GM12878 (cell line): ENCODE data around the gene BCO1. TPM values are rescaled to one million over a fixed set of nuclear protein-coding genes. Genes with fewer than 3 reads are reported as not detected.

Experiments
- ATAC-seq: fragments of 200-7000 bp; cut with Tn5 transposase; 3 replicates; pipeline ENCODE4 v1.9.1; 2020; ENCODE audit warnings: mild to moderate bottlenecking, moderate library complexity
- BruUV-seq: library from RNA; stranded (reverse); fragments of 400-500 nt; replicated peaks from 2 replicates; lab custom pipeline; 2021; lab: Mats Ljungman, UMichigan
- CTCF ChIA-PET: fragments of 300-600 bp; sonication (Branson Sonifier 250); formaldehyde crosslinking; extraction: SDS; loops from one replicate; lab custom pipeline; 2021; ENCODE audit warnings: inconsistent platforms; lab: Yijun Ruan, JAX
- POLR2A ChIA-PET: fragments of 350-600 bp; formaldehyde crosslinking; extraction: SDS; loops from one replicate; lab custom pipeline; 2021; ENCODE audit warnings: inconsistent platforms; lab: Charles Lee
- RAD21 ChIA-PET: fragments of 300-600 bp; sonication (Branson Sonifier 250); formaldehyde crosslinking; loops from one replicate; lab custom pipeline; 2023; ENCODE audit warnings: antibody characterized with exemption; ENCODE audit not compliant: unreplicated experiment; lab: Charles Lee
- SMC1A ChIA-PET: fragments of 300-600 bp; sonication (Branson Sonifier 250); formaldehyde crosslinking; loops from one replicate; lab custom pipeline; 2023; ENCODE audit not compliant: unreplicated experiment, uncharacterized antibody; lab: Charles Lee
- DNase-seq: peaks from one replicate; pipeline ENCODE4 v3.0.0-alpha.2; 2011; ENCODE audit warnings: low read depth, low spot score
- FAIRE-seq: peaks from 3 replicates; lab custom pipeline; 2011; peaks lifted over from hg19 to GRCh38; lab: Jason Lieb, UNC
- H2AFZ ChIP-seq: 2 replicates; pipeline ENCODE4 v1.6.0; 2011; ENCODE audit warnings: low read depth, low read length, control low read depth; ENCODE audit not compliant: control insufficient read depth
- H3K27ac ChIP-seq: 2 replicates; pipeline ENCODE4 v1.5.1; 2011; ENCODE audit warnings: control low read depth; ENCODE audit not compliant: control insufficient read depth, insufficient read depth
- H3K27me3 ChIP-seq, 2 experiments: replicated peaks in 1 of 2; 2 replicates each; pipeline versions ENCODE4 v1.6.0 to v1.6.1; 2011; ENCODE audit warnings: low read length in 1 of 2; ENCODE audit not compliant: control insufficient read depth in 2 of 2, insufficient read depth in 2 of 2
- H3K36me3 ChIP-seq, 2 experiments: 2 replicates each; pipeline ENCODE4 v1.5.1; 2011; ENCODE audit warnings: low read length in 1 of 2; ENCODE audit not compliant: control insufficient read depth in 2 of 2, insufficient read depth in 2 of 2
- H3K4me1 ChIP-seq: 2 replicates; pipeline ENCODE4 v1.6.1; 2011; ENCODE audit warnings: mild to moderate bottlenecking, low read length, moderate library complexity, mixed read lengths; ENCODE audit not compliant: control insufficient read depth, insufficient read depth
- H3K4me2 ChIP-seq: 2 replicates; pipeline ENCODE4 v1.6.0; 2011; ENCODE audit warnings: control low read depth; ENCODE audit not compliant: control insufficient read depth, insufficient read depth
- H3K4me3 ChIP-seq: fragments of 200-600 bp; sonication (generic); 2 replicates; pipeline ENCODE4 v1.5.1; 2016
- H3K79me2 ChIP-seq: 2 replicates; pipeline ENCODE4 v1.6.0; 2011; ENCODE audit warnings: low read length; ENCODE audit not compliant: control insufficient read depth, insufficient read depth
- H3K9ac ChIP-seq: 2 replicates; pipeline ENCODE4 v1.8.0; 2011; ENCODE audit warnings: low read length, control low read depth, mixed read lengths; ENCODE audit not compliant: control insufficient read depth, insufficient read depth
- H3K9me3 ChIP-seq: replicated peaks from 3 replicates; pipeline ENCODE4 v1.5.1; 2011; ENCODE audit warnings: mild to moderate bottlenecking, low read length; ENCODE audit not compliant: control insufficient read depth, insufficient read depth
- H4K20me1 ChIP-seq: 2 replicates; pipeline ENCODE4 v1.6.0; 2011; ENCODE audit not compliant: control insufficient read depth, insufficient read depth
- BRCA1 ChIP-seq: IDR thresholded peaks from 2 replicates; pipeline ENCODE4 v1.6.1; 2011; ENCODE audit warnings: low read depth, low read length, improper control_type of control experiment
- CHD1 ChIP-seq: IDR thresholded peaks from 2 replicates; pipeline ENCODE4 v1.6.1; 2012; ENCODE audit warnings: low read depth, low read length, improper control_type of control experiment
- MYB ChIP-seq: fragments of 150-350 bp; IDR thresholded peaks from 2 replicates; pipeline ENCODE4 v1.6.1; 2014; ENCODE audit warnings: mild to moderate bottlenecking, low read depth, low read length, borderline replicate concordance
- STAT1 ChIP-seq: fragments of 450-650 bp; conservative IDR thresholded peaks from 2 replicates; pipeline ENCODE4 v1.6.1; 2014; ENCODE audit warnings: antibody characterized with exemption, mild to moderate bottlenecking
- TCF3 ChIP-seq: IDR thresholded peaks from 2 replicates; pipeline ENCODE4 v1.6.1; 2012; ENCODE audit warnings: low read depth, mild to moderate bottlenecking, low read length, borderline replicate concordance; ENCODE audit not compliant: insufficient read depth
- WGBS: methylation state at CpG from one replicate; pipeline ENCODE4 v1.1.6; 2016; ENCODE audit warnings: low lambda C conversion rate; ENCODE audit not compliant: insufficient replicate concordance, insufficient coverage; ENCODE audit errors: missing lambda C conversion rate; 5-methylcytosine and 5-hydroxymethylcytosine counted together
- in situ Hi-C: fragments of 300-500 bp; cut with MboI; formaldehyde crosslinking; loops from 9 replicates; pipeline ENCODE4 v1.14.3; 2018; ENCODE audit warnings: mixed read lengths
- intact Hi-C: fragments of 100-400 bp; cut with micrococcal nuclease; formaldehyde crosslinking; loops from one replicate; pipeline ENCODE4 v1.14.2; 2022; ENCODE audit not compliant: unreplicated experiment
- polyA plus RNA-seq, 11 experiments: library from polyadenylated mRNA; depleted of rRNA in 4 of 11; unstranded in 6 of 11; stranded (reverse) in 5 of 11; fragments of >200 nt; fragmentation: Nextera tagmentation in 4 of 11; fragmentation: Illumina TruSeq in 1 of 11; extraction: Ambion mirVana in 4 of 11; extraction: Trizol in 1 of 11; gene quantifications; 1 replicate in 1 of 11; 2 replicates in 10 of 11; pipeline versions ENCODE4 v1.2.1 to v1.2.3, GENCODE V29; 2011 to 2016; ENCODE audit warnings: inconsistent platforms in 2 of 11, missing spikeins in 2 of 11, low read depth in 1 of 11
- total RNA-seq, 4 experiments: library from RNA; depleted of rRNA in 3 of 4; stranded (reverse); fragments of >200 nt in 3 of 4; fragmentation: Illumina TruSeq in 1 of 4; extraction: Trizol in 1 of 4; gene quantifications; 2 replicates each; pipeline versions ENCODE4 v1.2.1 to v1.2.3, GENCODE V29; 2013 to 2021
- TF ChIP-seq, protein P1 (sequence below): IDR thresholded peaks from 2 replicates; pipeline ENCODE4 v1.6.1; 2012; ENCODE audit warnings: low read length, inconsistent platforms
- TF ChIP-seq, protein P2 (sequence below): fragments of 450-650 bp; conservative IDR thresholded peaks from 2 replicates; pipeline ENCODE4 v1.6.1; 2017; ENCODE audit warnings: mild to moderate bottlenecking, moderate library complexity

The BCO1 gene
- total and polyA plus RNA-seq, 10 of the 15 experiments (the other 5 are each of a cell fraction or from before 2014, with no cell fraction given) = 0.09 to 0.21 (median 0.14) TPM; not detected in 7

DNA sequence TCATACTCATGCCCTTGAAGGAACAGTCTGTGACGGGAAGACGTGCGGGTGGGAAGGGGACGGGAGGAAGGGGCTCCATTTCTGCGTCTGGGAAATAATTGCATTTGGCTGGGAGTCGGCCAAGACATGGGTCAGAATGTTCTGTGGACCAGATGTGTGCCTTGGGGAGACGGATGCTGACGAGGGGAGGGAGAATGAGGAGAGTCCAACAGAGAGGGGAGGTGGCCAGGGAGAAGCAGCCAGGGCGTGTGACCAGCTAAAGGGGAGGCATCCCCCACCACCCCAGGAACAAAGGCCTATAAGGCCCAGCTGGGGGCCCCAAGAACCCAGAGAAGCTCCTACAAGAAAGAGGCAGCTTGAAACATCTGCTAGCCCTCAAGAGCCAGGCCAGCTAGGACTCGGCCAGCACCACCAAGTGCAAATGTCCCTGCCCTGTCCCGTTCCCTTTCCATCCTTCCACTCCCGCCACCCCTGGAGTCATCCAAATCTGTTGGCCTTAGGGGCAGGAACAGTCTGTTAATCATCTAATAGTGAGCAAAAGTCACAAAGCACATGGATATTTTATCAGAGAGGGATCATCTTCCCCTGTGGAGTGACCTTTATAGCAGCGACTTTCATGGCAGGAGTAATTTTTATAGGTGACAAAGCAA, 42.5 kb upstream of the BCO1 start:
- no peak for DNase-seq
- Histone ChIP-seq H3K79me2 (no peaks in the 10 kb centered on the region), H3K27ac (no peak overlapping the region), H3K9me3 (no peaks in the 10 kb centered on the region), H2AFZ (no peak overlapping the region), H3K4me2 (no peak overlapping the region), H3K4me1 (no peaks in the 10 kb centered on the region), H3K27me3 (no peaks in the 10 kb centered on the region), H3K36me3 (no peaks in the 10 kb centered on the region), H3K9ac (no peak overlapping the region), H4K20me1 (no peaks in the 10 kb centered on the region), H3K4me3 (no peak overlapping the region)
- ChIA-PET RAD21 (no interaction called here), SMC1A (no interaction called here), POLR2A (no interaction called here), CTCF (interaction anchor here (1.2 kb wide), 1 partner anchor 14 kb away, joined by 3 read pairs; no protein-coding TSS in a partner anchor)
- no peak for ATAC-seq
- intact Hi-C loops = no loop called here
- in situ Hi-C loops = no loop called here
- TF ChIP-seq BRCA1 (no peak), MYB (no peak), TCF3 (no peak), STAT1 (no peak), CHD1 (no peak)
- TF ChIP-seq, protein P1, sequence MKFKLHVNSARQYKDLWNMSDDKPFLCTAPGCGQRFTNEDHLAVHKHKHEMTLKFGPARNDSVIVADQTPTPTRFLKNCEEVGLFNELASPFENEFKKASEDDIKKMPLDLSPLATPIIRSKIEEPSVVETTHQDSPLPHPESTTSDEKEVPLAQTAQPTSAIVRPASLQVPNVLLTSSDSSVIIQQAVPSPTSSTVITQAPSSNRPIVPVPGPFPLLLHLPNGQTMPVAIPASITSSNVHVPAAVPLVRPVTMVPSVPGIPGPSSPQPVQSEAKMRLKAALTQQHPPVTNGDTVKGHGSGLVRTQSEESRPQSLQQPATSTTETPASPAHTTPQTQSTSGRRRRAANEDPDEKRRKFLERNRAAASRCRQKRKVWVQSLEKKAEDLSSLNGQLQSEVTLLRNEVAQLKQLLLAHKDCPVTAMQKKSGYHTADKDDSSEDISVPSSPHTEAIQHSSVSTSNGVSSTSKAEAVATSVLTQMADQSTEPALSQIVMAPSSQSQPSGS = no peak
- TF ChIP-seq, protein P2, sequence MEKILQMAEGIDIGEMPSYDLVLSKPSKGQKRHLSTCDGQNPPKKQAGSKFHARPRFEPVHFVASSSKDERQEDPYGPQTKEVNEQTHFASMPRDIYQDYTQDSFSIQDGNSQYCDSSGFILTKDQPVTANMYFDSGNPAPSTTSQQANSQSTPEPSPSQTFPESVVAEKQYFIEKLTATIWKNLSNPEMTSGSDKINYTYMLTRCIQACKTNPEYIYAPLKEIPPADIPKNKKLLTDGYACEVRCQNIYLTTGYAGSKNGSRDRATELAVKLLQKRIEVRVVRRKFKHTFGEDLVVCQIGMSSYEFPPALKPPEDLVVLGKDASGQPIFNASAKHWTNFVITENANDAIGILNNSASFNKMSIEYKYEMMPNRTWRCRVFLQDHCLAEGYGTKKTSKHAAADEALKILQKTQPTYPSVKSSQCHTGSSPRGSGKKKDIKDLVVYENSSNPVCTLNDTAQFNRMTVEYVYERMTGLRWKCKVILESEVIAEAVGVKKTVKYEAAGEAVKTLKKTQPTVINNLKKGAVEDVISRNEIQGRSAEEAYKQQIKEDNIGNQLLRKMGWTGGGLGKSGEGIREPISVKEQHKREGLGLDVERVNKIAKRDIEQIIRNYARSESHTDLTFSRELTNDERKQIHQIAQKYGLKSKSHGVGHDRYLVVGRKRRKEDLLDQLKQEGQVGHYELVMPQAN = no peak
- no TSS peak for BruUV-seq
- FAIRE-seq = no peak
- 45% methylated on average over 13 of the region's 13 CpGs for WGBS
